ENCODE measurements around the gene SULT2A1. TPM values are rescaled to one million over a fixed set of nuclear protein-coding genes. Genes with fewer than 3 reads are reported as not detected.
A peak's percentile ranks its signal among the peaks of the same experiment; 100 is the strongest.

Gene SULT2A1
- total RNA-seq, 4 donors from 2014 or later: 0.32 to 0.96 TPM; not detected in 2

DNA sequence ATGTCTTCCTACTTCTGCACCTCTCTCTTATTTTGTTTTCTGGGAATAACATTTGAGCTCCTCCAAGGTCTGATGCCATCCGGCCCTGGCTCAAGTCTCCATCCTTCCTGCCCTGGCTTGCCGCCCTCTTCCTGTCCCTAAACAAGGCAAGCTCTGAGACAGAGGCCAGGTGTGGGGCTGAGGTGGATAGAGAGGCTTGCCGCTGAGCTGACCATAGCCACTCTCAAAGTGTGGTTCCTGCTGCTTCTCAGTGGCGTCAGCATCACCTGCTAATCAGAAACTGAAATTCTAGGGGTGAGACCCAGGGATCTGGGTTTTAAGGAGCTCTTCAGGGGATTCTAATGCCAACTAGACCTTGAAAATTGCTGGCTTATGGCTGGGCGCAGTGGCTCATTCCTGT is 33.1 kb downstream of the SULT2A1 start:
- intact Hi-C loops (cut with DNase I; ENCODE audit: low total_unique reads) (no loop called here), in situ Hi-C loops (cut with MboI; ENCODE audit: low pct_ligation_motif_present in 1 of 4, low pct_unique_long_range_greater_than_20kb in 1 of 4, low sequenced_read_pairs in 3 of 4) (no loop called here)
- no peaks in the 10 kb centered on the region for H3K9me3 ChIP-seq
- DNase-seq: no peak
- H3K4me3 ChIP-seq: no peak overlapping the region
- 63 to 100% methylated on average over 1 to 5 of the region's 5 CpGs for WGBS, 2 donors (ENCODE audit: low coverage in 1 of 2)
- no peak overlapping the region for H3K27ac ChIP-seq
- peaks cover 76% of the 10 kb centered on the region for H3K27me3 ChIP-seq
- H3K36me3 ChIP-seq: no peaks in the 10 kb centered on the region
- no peak for TF ChIP-seq EP300 (IDR thresholded peaks at IDR 0.05; ENCODE audit: low read depth)
- no peak for TF ChIP-seq POLR2A (IDR thresholded peaks at IDR 0.05)
- no peak for TF ChIP-seq POLR2AphosphoS5 (IDR thresholded peaks at IDR 0.05)
- TF ChIP-seq, protein P1, sequence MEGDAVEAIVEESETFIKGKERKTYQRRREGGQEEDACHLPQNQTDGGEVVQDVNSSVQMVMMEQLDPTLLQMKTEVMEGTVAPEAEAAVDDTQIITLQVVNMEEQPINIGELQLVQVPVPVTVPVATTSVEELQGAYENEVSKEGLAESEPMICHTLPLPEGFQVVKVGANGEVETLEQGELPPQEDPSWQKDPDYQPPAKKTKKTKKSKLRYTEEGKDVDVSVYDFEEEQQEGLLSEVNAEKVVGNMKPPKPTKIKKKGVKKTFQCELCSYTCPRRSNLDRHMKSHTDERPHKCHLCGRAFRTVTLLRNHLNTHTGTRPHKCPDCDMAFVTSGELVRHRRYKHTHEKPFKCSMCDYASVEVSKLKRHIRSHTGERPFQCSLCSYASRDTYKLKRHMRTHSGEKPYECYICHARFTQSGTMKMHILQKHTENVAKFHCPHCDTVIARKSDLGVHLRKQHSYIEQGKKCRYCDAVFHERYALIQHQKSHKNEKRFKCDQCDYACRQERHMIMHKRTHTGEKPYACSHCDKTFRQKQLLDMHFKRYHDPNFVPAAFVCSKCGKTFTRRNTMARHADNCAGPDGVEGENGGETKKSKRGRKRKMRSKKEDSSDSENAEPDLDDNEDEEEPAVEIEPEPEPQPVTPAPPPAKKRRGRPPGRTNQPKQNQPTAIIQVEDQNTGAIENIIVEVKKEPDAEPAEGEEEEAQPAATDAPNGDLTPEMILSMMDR (IDR thresholded peaks at IDR 0.05): no peak
- peaks cover 0 to 3% (median 0%) of the 10 kb centered on the region in 4 donors for H3K4me1 ChIP-seq

DNA sequence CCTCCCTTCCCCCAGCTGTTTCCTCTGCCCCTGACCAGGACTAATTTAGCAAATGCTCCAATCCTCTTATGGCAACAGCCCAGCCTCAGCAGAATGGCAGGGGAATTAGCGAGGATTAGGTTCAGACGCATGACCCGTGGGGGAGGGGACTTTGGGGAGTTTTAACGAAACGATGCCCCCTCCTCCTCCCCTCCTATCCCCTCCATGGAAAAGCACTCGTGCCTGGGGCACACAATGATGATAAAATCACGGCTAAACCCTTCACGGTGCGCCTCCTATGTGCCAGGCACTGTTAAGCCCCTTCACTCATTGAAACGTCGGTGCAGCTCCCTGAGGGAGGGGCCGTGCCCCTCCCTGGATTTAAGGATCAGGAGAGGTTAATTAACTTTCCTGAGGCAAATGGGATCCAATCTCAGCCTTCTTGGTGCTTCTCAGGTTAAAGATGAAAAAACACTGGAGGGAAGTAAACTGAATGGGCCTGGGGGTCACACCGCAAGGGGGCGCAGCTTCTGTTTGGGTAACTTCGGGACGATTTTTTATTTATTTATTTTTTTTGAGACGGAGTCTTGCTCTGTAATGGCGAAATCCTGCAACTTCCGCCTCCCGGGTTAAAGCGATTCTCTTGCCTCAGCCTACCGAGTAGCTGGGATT is 37.2 kb downstream of the SULT2A1 start:
- Histone ChIP-seq H3K27ac (no peak overlapping the region), H3K4me3 (no peak overlapping the region), H3K4me1 (peaks cover 0 to 3% (median 0%) of the 10 kb centered on the region in 4 donors), H3K36me3 (no peaks in the 10 kb centered on the region), H3K9me3 (no peaks in the 10 kb centered on the region), H3K27me3 (peaks cover 57% of the 10 kb centered on the region)
- intact Hi-C loops (cut with DNase I; ENCODE audit: low total_unique reads): no loop called here
- no peak for DNase-seq
- in situ Hi-C loops (cut with MboI; ENCODE audit: low pct_ligation_motif_present in 1 of 4, low pct_unique_long_range_greater_than_20kb in 1 of 4, low sequenced_read_pairs in 3 of 4): loop anchor here in 1 of 4 donors (25.0 kb wide), 1 partner anchor 163 kb away; no protein-coding TSS in a partner anchor
- WGBS, 2 donors (ENCODE audit: low coverage in 1 of 2): 11 to 12% methylated on average over 11 to 22 of the region's 22 CpGs
- no peak for TF ChIP-seq POLR2A (IDR thresholded peaks at IDR 0.05)
- TF ChIP-seq, protein P1 (IDR thresholded peaks at IDR 0.05): peak in 3 of 5 experiments; percentile 9 to 25 (median 21)
- TF ChIP-seq POLR2AphosphoS5 (IDR thresholded peaks at IDR 0.05): no peak
- TF ChIP-seq EP300 (IDR thresholded peaks at IDR 0.05; ENCODE audit: low read depth): no peak

DNA sequence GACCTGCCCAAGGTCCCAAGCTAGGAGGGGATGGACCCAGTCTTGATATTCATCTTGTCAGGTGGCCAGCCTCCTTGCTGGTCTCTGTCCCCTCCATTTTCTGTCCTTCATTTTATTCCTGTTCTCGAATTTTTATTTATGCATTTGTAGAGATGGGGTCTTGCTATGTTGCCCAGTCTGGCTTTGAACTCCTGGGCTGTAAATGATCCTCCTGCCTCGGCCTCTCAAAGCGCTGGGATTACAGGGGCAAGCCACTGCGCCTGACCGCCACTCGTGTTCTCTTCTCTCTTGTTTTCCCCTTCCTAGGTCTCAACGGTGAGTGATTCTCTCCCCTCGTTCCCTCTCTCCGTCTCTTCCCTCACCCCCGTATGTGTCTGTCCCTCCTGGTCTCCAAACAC is 37.7 kb downstream of the SULT2A1 start:
- Histone ChIP-seq H3K4me1 (peaks cover 0 to 3% (median 0%) of the 10 kb centered on the region in 4 donors), H3K4me3 (no peak overlapping the region), H3K27me3 (peaks cover 52% of the 10 kb centered on the region), H3K27ac (no peak overlapping the region), H3K9me3 (no peaks in the 10 kb centered on the region), H3K36me3 (no peaks in the 10 kb centered on the region)
- intact Hi-C loops (cut with DNase I; ENCODE audit: low total_unique reads): no loop called here
- WGBS, 2 donors (ENCODE audit: low coverage in 1 of 2): 55 to 58% methylated on average over 9 to 10 of the region's 10 CpGs
- in situ Hi-C loops (cut with MboI; ENCODE audit: low pct_ligation_motif_present in 1 of 4, low pct_unique_long_range_greater_than_20kb in 1 of 4, low sequenced_read_pairs in 3 of 4): loop anchor here in 1 of 4 donors (25.0 kb wide), 1 partner anchor 164 kb away; no protein-coding TSS in a partner anchor
- no peak for DNase-seq
- TF ChIP-seq EP300 (IDR thresholded peaks at IDR 0.05; ENCODE audit: low read depth) (no peak), POLR2AphosphoS5 (IDR thresholded peaks at IDR 0.05) (no peak), POLR2A (IDR thresholded peaks at IDR 0.05) (no peak)
- TF ChIP-seq, protein P1 (IDR thresholded peaks at IDR 0.05): no peak

DNA sequence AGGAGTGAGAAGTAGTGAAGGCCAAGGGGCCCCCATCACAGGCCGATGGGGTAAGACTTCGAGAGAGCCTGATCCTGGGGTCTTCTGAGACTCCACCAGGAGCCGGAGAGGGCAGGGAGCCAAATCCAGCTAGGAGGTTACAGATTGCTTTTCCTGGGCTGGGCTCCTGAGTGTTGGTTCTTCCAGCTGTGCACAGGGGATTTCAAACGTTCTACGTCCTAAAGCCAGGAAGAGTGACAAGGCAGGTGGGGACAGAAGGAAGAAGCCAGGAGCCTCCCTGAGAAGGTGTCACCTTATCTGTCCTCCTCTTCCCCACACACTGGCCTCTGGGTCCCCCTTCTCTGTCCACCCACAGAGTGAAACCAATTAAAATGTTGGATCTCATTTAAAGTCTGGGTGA is 43.2 kb downstream of the SULT2A1 start:
- Histone ChIP-seq H3K4me1 (no peaks in the 10 kb centered on the region), H3K27me3 (peaks cover 21% of the 10 kb centered on the region), H3K27ac (no peak overlapping the region), H3K9me3 (no peaks in the 10 kb centered on the region), H3K36me3 (no peaks in the 10 kb centered on the region), H3K4me3 (no peak overlapping the region)
- DNase-seq: no peak
- intact Hi-C loops (cut with DNase I; ENCODE audit: low total_unique reads): no loop called here
- no peak for TF ChIP-seq EP300 (IDR thresholded peaks at IDR 0.05; ENCODE audit: low read depth)
- no peak for TF ChIP-seq POLR2AphosphoS5 (IDR thresholded peaks at IDR 0.05)
- TF ChIP-seq, protein P1 (IDR thresholded peaks at IDR 0.05): no peak
- TF ChIP-seq POLR2A (IDR thresholded peaks at IDR 0.05): no peak
- 51% methylated on average over 5 of the region's 5 CpGs; no CpG with 5 or more reads in 1 of the 2 donors for WGBS, 2 donors (ENCODE audit: low coverage in 1 of 2)
- in situ Hi-C loops (cut with MboI; ENCODE audit: low pct_ligation_motif_present in 1 of 4, low pct_unique_long_range_greater_than_20kb in 1 of 4, low sequenced_read_pairs in 3 of 4): loop anchor here in 1 of 4 donors (25.0 kb wide), 1 partner anchor 169 kb away; no protein-coding TSS in a partner anchor
